K562 (cell line): ENCODE data around the gene CPLX1. TPM values are rescaled to one million over a fixed set of nuclear protein-coding genes. Genes with fewer than 3 reads are reported as not detected.
A peak's percentile ranks its signal among the peaks of the same experiment; 100 is the strongest.

Source experiments
- ATAC-seq: fragments of 200-7000 bp; cut with Tn5 transposase; 3 replicates; pipeline ENCODE4 v1.9.1; 2020; ENCODE audit warnings: moderate library complexity
- BruUV-seq: library from RNA; stranded (reverse); fragments of 400-500 nt; replicated peaks from 2 replicates; lab custom pipeline; 2021; lab: Mats Ljungman, UMichigan
- CTCF ChIA-PET: fragments of 300-600 bp; formaldehyde crosslinking; extraction: SDS; loops from one replicate; lab custom pipeline; 2021; ENCODE audit warnings: low intra/inter-chr PET ratio; lab: Yijun Ruan, JAX
- POLR2A ChIA-PET: fragments of 300-600, 350-650 bp; sonication (Branson Sonifier 250); formaldehyde crosslinking; extraction: SDS; loops from one replicate; lab custom pipeline; 2021; ENCODE audit warnings: antibody characterized with exemption, inconsistent platforms; lab: Yijun Ruan, JAX
- DNase-seq, 4 experiments: peaks; one replicate each; pipeline versions ENCODE4 v3.0.0 to v3.0.0-alpha.2; 2011 to 2018; ENCODE audit warnings: low spot score in 3 of 4, mixed read lengths in 3 of 4; ENCODE audit errors: extremely low read depth in 1 of 4
- FAIRE-seq: peaks from 2 replicates; lab custom pipeline; 2011; peaks lifted over from hg19 to GRCh38; lab: Jason Lieb, UNC
- H2AFZ ChIP-seq: 2 replicates; pipeline ENCODE4 v1.6.0; 2011; ENCODE audit warnings: low read depth, low read length, control low read depth, inconsistent platforms
- H3K27ac ChIP-seq: fragments of 200-600 bp; 3 replicates; pipeline ENCODE4 v1.8.0; 2011; ENCODE audit warnings: low read depth, mild to moderate bottlenecking, control low read depth, inconsistent platforms, low read length, moderate library complexity, mixed read lengths; ENCODE audit errors: extremely low read depth
- H3K27me3 ChIP-seq, 2 experiments: fragments of 300-600 bp in 1 of 2; 2 replicates in 1 of 2; 3 replicates in 1 of 2; pipeline versions ENCODE4 v1.6.0 to v1.8.0; 2011; ENCODE audit warnings: inconsistent platforms in 2 of 2, low read length in 2 of 2, mild to moderate bottlenecking in 1 of 2, mixed read lengths in 1 of 2, moderate library complexity in 1 of 2; ENCODE audit not compliant: control insufficient read depth in 2 of 2, insufficient read depth in 2 of 2
- H3K36me3 ChIP-seq: fragments of 300-600 bp; 3 replicates; pipeline ENCODE4 v1.8.0; 2011; ENCODE audit warnings: mild to moderate bottlenecking, low read length, inconsistent platforms; ENCODE audit not compliant: control insufficient read depth, insufficient read depth
- H3K4me1 ChIP-seq, 2 experiments: fragments of 200-600 bp in 1 of 2; replicated peaks in 1 of 2; 2 replicates in 1 of 2; 3 replicates in 1 of 2; pipeline versions ENCODE4 v1.5.1 to v1.8.0; 2011; ENCODE audit warnings: inconsistent platforms in 2 of 2, low read length in 2 of 2, mild to moderate bottlenecking in 1 of 2, mixed read lengths in 1 of 2, moderate library complexity in 1 of 2; ENCODE audit not compliant: control insufficient read depth in 2 of 2, insufficient read depth in 2 of 2
- H3K4me2 ChIP-seq: 2 replicates; pipeline ENCODE4 v1.6.1; 2011; ENCODE audit warnings: low read length, control low read depth, inconsistent platforms, mixed read lengths; ENCODE audit not compliant: insufficient read depth
- H3K4me3 ChIP-seq: fragments of 200-600 bp; sonication (generic), shearing (Covaris generic); 2 replicates; pipeline ENCODE4 v1.5.1; 2016; ENCODE audit warnings: control low read depth, inconsistent platforms
- H3K79me2 ChIP-seq: fragments of 200-600 bp; 3 replicates; pipeline ENCODE4 v1.8.0; 2011; ENCODE audit warnings: low read length, inconsistent platforms; ENCODE audit not compliant: control insufficient read depth, insufficient read depth
- H3K9ac ChIP-seq, 2 experiments: 2 replicates each; pipeline versions ENCODE4 v1.6.0 to v1.6.1; 2011; ENCODE audit warnings: low read depth in 2 of 2, low read length in 2 of 2, control low read depth in 1 of 2, inconsistent platforms in 1 of 2, mild to moderate bottlenecking in 1 of 2, mixed read lengths in 1 of 2; ENCODE audit not compliant: insufficient read depth in 1 of 2
- H3K9me1 ChIP-seq: one replicate; pipeline ENCODE4 v1.6.0; 2011; ENCODE audit warnings: inconsistent platforms, mild to moderate bottlenecking, low read length, moderate library complexity; ENCODE audit not compliant: control insufficient read depth, insufficient read depth
- H3K9me3 ChIP-seq: replicated peaks from 2 replicates; pipeline ENCODE4 v1.5.1; 2011; ENCODE audit warnings: low read depth, low read length, inconsistent platforms; ENCODE audit not compliant: control insufficient read depth, insufficient read depth
- H4K20me1 ChIP-seq: replicated peaks from 2 replicates; pipeline ENCODE4 v1.6.1; 2011; ENCODE audit warnings: low read length, inconsistent platforms, mixed read lengths; ENCODE audit not compliant: control insufficient read depth, insufficient read depth
- EP300 ChIP-seq: IDR thresholded peaks from 2 replicates; pipeline ENCODE4 v1.6.1; 2012; ENCODE audit warnings: low read length, improper control_type of control experiment
- ESRRB ChIP-seq: fragments of 250-450 bp; sonication (Bioruptor Pico); IDR thresholded peaks from 2 replicates; pipeline ENCODE4 v1.5.0; 2020; ENCODE audit warnings: mild to moderate bottlenecking, moderate library complexity, borderline replicate concordance
- MEIS2 ChIP-seq: fragments of 450-650 bp; IDR thresholded peaks from 2 replicates; pipeline ENCODE4 v1.6.1; 2014; ENCODE audit warnings: mild to moderate bottlenecking; ENCODE audit not compliant: partially characterized antibody
- MTF1 ChIP-seq: fragments of 250-450 bp; sonication (Bioruptor Pico); IDR thresholded peaks from 2 replicates; pipeline ENCODE4 v1.9.0; 2021; ENCODE audit warnings: moderate library complexity, mild to moderate bottlenecking, inconsistent platforms, borderline replicate concordance
- POLR2AphosphoS5 ChIP-seq: IDR thresholded peaks from 2 replicates; pipeline ENCODE4 v1.6.1; 2011; ENCODE audit warnings: mild to moderate bottlenecking, low read depth, low read length, moderate library complexity; ENCODE audit not compliant: control insufficient read depth, insufficient read depth
- POLR2G ChIP-seq: fragments of 200-400 bp; formaldehyde crosslinking; IDR thresholded peaks from 2 replicates; pipeline ENCODE4 v1.6.1; 2017; ENCODE audit warnings: low read depth, mild to moderate bottlenecking, antibody characterized with exemption, low read length, moderate library complexity
- RBFOX2 ChIP-seq: fragments of 200-400 bp; formaldehyde crosslinking; IDR thresholded peaks from 2 replicates; pipeline ENCODE4 v1.6.1; 2017; ENCODE audit warnings: low read depth, mild to moderate bottlenecking, low read length, moderate library complexity
- TFAM ChIP-seq: fragments of 250-450 bp; sonication (Bioruptor Pico); conservative IDR thresholded peaks from 2 replicates; pipeline ENCODE4 v1.5.0; 2021; ENCODE audit warnings: mild to moderate bottlenecking, moderate library complexity
- WGBS: fragments of 100-300 bp; shearing (Covaris generic); methylation state at CpG from one replicate; pipeline ENCODE4 v1.1.6; 2016; ENCODE audit warnings: low coverage, mixed read lengths; ENCODE audit not compliant: insufficient coverage; ENCODE audit errors: missing lambda C conversion rate; 5-methylcytosine and 5-hydroxymethylcytosine counted together
- in situ Hi-C: fragments of 300-500 bp; cut with MboI; formaldehyde crosslinking; loops from 4 replicates; pipeline ENCODE4 v1.15.0; 2018; ENCODE audit warnings: inconsistent platforms, mixed read lengths
- intact Hi-C: fragments of 100-400 bp; cut with micrococcal nuclease; formaldehyde crosslinking; loops from 2 replicates; pipeline ENCODE4 v1.14.2; 2022
- polyA plus RNA-seq, 8 experiments: library from polyadenylated mRNA; depleted of rRNA in 4 of 8; stranded (reverse) in 5 of 8; unstranded in 3 of 8; fragments of >200 nt; fragmentation: Nextera tagmentation in 2 of 8; fragmentation: Illumina TruSeq in 1 of 8; extraction: Ambion mirVana in 2 of 8; extraction: Trizol in 1 of 8; gene quantifications; 2 replicates each; pipeline versions ENCODE4 v1.2.1 to v1.2.3, GENCODE V29; 2011 to 2014; ENCODE audit warnings: inconsistent platforms in 1 of 8, missing spikeins in 1 of 8
- total RNA-seq, 7 experiments: library from RNA; depleted of rRNA in 6 of 7; stranded (reverse); fragments of >200 nt in 6 of 7; fragmentation: Illumina TruSeq in 2 of 7; extraction: Trizol in 2 of 7; gene quantifications; 2 replicates each; pipeline versions ENCODE4 v1.2.1 to v1.2.3, GENCODE V29; 2011 to 2021; ENCODE audit warnings: low replicate concordance in 1 of 7
- TF ChIP-seq, protein P1 (sequence below): fragments of 250-450 bp; sonication (Bioruptor Pico); IDR thresholded peaks from 2 replicates; pipeline ENCODE4 v1.4.0; 2020; ENCODE audit warnings: mild to moderate bottlenecking, moderate library complexity

Gene CPLX1
- total and polyA plus RNA-seq, 9 of the 15 experiments (the other 6 are each of a cell fraction or from before 2014, with no cell fraction given) = 0.03 to 3.3 (median 0.17) TPM; not detected in 2

DNA sequence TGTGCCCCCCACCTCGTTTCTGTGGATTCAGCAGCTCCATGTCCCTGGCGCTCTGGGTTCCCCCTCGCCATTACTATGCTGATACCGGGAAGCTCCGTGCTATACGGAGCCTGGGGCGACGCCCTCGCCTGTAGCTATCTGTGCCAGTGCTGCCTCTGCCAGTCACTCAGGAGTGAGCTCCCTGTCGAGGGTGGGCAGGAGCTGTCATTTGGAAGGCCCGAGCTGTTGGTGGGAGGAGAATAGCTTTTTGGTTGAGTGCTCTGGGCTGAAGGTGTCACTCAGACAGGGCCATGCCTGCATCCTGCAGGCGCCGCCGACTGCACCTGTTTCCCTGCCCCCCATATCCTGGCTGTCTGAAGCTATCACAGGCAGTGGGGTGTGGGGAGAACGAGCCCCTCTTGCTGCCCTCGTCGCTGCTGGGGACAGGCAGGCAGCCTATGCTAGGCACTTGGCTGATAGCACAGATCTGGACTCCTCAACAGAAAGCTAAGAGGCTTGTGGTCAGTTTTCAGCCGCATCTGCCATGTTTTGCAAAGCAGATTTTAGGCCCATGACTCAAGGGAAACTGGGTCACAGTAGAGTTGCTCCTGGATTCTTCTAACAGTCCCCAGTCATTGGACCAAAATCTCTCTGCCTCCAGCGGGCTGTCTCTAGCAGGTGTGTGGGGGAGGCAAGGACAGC is 31.8 kb downstream of the CPLX1 start:
- no TSS peak for BruUV-seq
- ATAC-seq = no peak
- Histone ChIP-seq H3K36me3 (no peaks in the 10 kb centered on the region), H3K9me1 (no peaks in the 10 kb centered on the region), H3K4me3 (no peak overlapping the region), H3K9ac (peak overlapping the region in 1 of 2 experiments; percentile 28; a peak in 1 of 4 replicates), H3K9me3 (no peaks in the 10 kb centered on the region), H3K27me3 (peaks cover 15 to 40% of the 10 kb centered on the region in 2 experiments), H3K79me2 (no peaks in the 10 kb centered on the region), H3K4me2 (no peak overlapping the region), H3K27ac (no peak overlapping the region), H3K4me1 (peaks cover 0 to 61% of the 10 kb centered on the region in 2 experiments; a peak in 3 of 5 replicates), H4K20me1 (0 out of 2 replicates have a peak, but pooled peaks cover 3% of the 10 kb centered on the region), H2AFZ (no peak overlapping the region)
- TF ChIP-seq RBFOX2 = peak; percentile 15; the same call in 1 of the 2 replicates
- TF ChIP-seq MEIS2 = no peak
- WGBS = 10% methylated on average over 19 of the region's 19 CpGs
- intact Hi-C loops (no loop called here), in situ Hi-C loops (no loop called here)
- DNase-seq = no peak
- ChIA-PET POLR2A (interaction anchor here (0.6 to 2.5 kb wide), 4 partner anchors 9 to 122 kb away, joined by 3 to 15 read pairs (median 3); no protein-coding TSS in a partner anchor), CTCF (no interaction called here)
- FAIRE-seq = no peak

- Histone ChIP-seq H3K79me2 (no peaks in the 10 kb centered on the region), H4K20me1 (0 out of 2 replicates have a peak, but pooled peaks cover 3% of the 10 kb centered on the region), H3K27me3 (peaks cover 15 to 40% of the 10 kb centered on the region in 2 experiments), H3K27ac (no peak overlapping the region), H3K4me2 (no peak overlapping the region), H3K4me1 (peaks cover 0 to 69% of the 10 kb centered on the region in 2 experiments; a peak in 3 of 5 replicates), H3K4me3 (no peak overlapping the region), H3K9ac (no peak overlapping the region; a peak in 1 of 4 replicates), H3K9me3 (no peaks in the 10 kb centered on the region), H2AFZ (no peak overlapping the region), H3K9me1 (no peaks in the 10 kb centered on the region), H3K36me3 (no peaks in the 10 kb centered on the region)
- WGBS = 11% methylated on average over 16 of the region's 19 CpGs
- DNase-seq (no peak), FAIRE-seq (no peak), ATAC-seq (peak; percentile 13; the same call in 2 of the 3 replicates)
- ChIA-PET CTCF (no interaction called here), POLR2A (interaction anchor here (0.6 to 2.5 kb wide), 3 partner anchors 11 to 121 kb away, joined by 3 to 15 read pairs (median 3); no protein-coding TSS in a partner anchor)
- no TSS peak for BruUV-seq
- intact Hi-C loops = no loop called here
- in situ Hi-C loops = no loop called here
- TF ChIP-seq, protein P1, sequence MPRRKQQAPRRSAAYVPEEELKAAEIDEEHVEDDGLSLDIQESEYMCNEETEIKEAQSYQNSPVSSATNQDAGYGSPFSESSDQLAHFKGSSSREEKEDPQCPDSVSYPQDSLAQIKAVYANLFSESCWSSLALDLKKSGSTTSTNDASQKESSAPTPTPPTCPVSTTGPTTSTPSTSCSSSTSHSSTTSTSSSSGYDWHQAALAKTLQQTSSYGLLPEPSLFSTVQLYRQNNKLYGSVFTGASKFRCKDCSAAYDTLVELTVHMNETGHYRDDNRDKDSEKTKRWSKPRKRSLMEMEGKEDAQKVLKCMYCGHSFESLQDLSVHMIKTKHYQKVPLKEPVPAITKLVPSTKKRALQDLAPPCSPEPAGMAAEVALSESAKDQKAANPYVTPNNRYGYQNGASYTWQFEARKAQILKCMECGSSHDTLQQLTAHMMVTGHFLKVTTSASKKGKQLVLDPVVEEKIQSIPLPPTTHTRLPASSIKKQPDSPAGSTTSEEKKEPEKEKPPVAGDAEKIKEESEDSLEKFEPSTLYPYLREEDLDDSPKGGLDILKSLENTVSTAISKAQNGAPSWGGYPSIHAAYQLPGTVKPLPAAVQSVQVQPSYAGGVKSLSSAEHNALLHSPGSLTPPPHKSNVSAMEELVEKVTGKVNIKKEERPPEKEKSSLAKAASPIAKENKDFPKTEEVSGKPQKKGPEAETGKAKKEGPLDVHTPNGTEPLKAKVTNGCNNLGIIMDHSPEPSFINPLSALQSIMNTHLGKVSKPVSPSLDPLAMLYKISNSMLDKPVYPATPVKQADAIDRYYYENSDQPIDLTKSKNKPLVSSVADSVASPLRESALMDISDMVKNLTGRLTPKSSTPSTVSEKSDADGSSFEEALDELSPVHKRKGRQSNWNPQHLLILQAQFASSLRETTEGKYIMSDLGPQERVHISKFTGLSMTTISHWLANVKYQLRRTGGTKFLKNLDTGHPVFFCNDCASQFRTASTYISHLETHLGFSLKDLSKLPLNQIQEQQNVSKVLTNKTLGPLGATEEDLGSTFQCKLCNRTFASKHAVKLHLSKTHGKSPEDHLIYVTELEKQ (CRISPR knock-in tag) = no peak
- no peak for TF ChIP-seq MTF1 (CRISPR knock-in tag)
- peak; percentile 40; the same call in 1 of the 2 replicates for TF ChIP-seq POLR2G
- TF ChIP-seq RBFOX2 = peak; percentile 53
- TF ChIP-seq EP300 = no peak
- TF ChIP-seq POLR2AphosphoS5 = peak; percentile 43; the same call in 1 of the 2 replicates
- TF ChIP-seq ESRRB (CRISPR knock-in tag) = no peak
- no peak for TF ChIP-seq TFAM (CRISPR knock-in tag)
Observed at GRCh38 chr4:793093-793861, 32.7 kb downstream of the CPLX1 start.
